ENCODE measurements around the gene FXN. TPM values are rescaled to one million over a fixed set of nuclear protein-coding genes. Genes with fewer than 3 reads are reported as not detected.
A peak's percentile ranks its signal among the peaks of the same experiment; 100 is the strongest.

Gene FXN
- total RNA-seq, 4 donors from 2014 or later, result 2.4 to 7.3 (median 5.2) TPM

GRCh38 chr9:69073103-69073502 lies 37.6 kb downstream of the FXN start:
- 56 to 57% methylated on average over 4 of the region's 4 CpGs for WGBS, 2 donors
- Histone ChIP-seq H3K27me3 (no peaks in the 10 kb centered on the region), H3K4me1 (peaks cover 0 to 18% (median 0%) of the 10 kb centered on the region in 4 donors), H3K9me3 (no peaks in the 10 kb centered on the region), H3K36me3 (peaks cover 0 to 48% (median 0%) of the 10 kb centered on the region in 3 donors), H3K4me3 (no peak overlapping the region), H3K27ac (no peak overlapping the region)
- DNase-seq (ENCODE audit: low spot score in 2 of 2), result no peak
- no peak for TF ChIP-seq POLR2A (IDR thresholded peaks at IDR 0.05)
- TF ChIP-seq EP300 (IDR thresholded peaks at IDR 0.05), result no peak
- TF ChIP-seq CTCF (IDR thresholded peaks at IDR 0.05), result no peak

- H3K4me3 ChIP-seq, result no peak overlapping the region
- no peak overlapping the region for H3K27ac ChIP-seq
Measured at GRCh38 chr9:69074801-69075200, 39.2 kb downstream of the FXN start.

GRCh38 chr9:69076550-69076949 lies 41.0 kb downstream of the FXN start:
- Histone ChIP-seq H3K4me3 (no peak overlapping the region), H3K36me3 (peaks cover 0 to 18% (median 0%) of the 10 kb centered on the region in 3 donors), H3K9me3 (no peaks in the 10 kb centered on the region), H3K4me1 (peaks cover 0 to 28% (median 0%) of the 10 kb centered on the region in 4 donors), H3K27ac (no peak overlapping the region), H3K27me3 (no peaks in the 10 kb centered on the region)
- TF ChIP-seq EP300 (IDR thresholded peaks at IDR 0.05) (peak in 1 of 2 donors; percentile 19), CTCF (IDR thresholded peaks at IDR 0.05) (no peak), POLR2A (IDR thresholded peaks at IDR 0.05) (no peak)
- no peak for DNase-seq (ENCODE audit: low spot score in 2 of 2)
- 46 to 68% methylated on average over 5 of the region's 5 CpGs for WGBS, 2 donors

More at GRCh38 chr9:69074801-69075200, 39.2 kb downstream of the FXN start:
- H3K9me3 ChIP-seq, result no peaks in the 10 kb centered on the region
- no peak for TF ChIP-seq POLR2A (IDR thresholded peaks at IDR 0.05)
- no peak for TF ChIP-seq CTCF (IDR thresholded peaks at IDR 0.05)
- TF ChIP-seq EP300 (IDR thresholded peaks at IDR 0.05), result no peak
- H3K36me3 ChIP-seq, result peaks cover 0 to 31% (median 0%) of the 10 kb centered on the region in 3 donors
- H3K4me1 ChIP-seq, result peaks cover 0 to 28% (median 0%) of the 10 kb centered on the region in 4 donors
- WGBS, 2 donors, result 76 to 88% methylated on average over 2 of the region's 2 CpGs
- no peak for DNase-seq (ENCODE audit: low spot score in 2 of 2)
- H3K27me3 ChIP-seq, result no peaks in the 10 kb centered on the region

DNA sequence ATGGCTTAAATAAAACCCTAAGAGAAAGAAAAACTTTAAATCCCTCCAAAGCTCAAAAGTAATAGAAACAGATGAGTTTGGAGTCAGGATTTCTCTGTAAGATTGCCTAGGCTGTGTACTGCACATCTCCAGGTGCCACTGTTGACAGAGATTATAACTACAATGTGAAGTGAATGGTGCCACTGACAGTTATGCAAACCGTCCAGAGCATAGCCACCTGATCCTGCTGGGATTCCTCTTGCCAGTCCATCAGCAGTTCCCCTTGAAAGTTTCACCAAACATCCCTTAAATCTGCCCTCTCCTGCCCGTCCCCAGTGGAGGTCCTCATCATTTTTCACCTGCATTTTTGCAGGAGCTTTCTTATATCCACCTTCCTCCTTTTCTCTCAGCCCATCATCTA lies 42.5 kb downstream of the FXN start:
- Histone ChIP-seq H3K27me3 (no peaks in the 10 kb centered on the region), H3K4me3 (no peak overlapping the region), H3K27ac (peak overlapping the region in 1 of 4 donors; percentile 68), H3K36me3 (peaks cover 0 to 8% (median 0%) of the 10 kb centered on the region in 3 donors), H3K9me3 (no peaks in the 10 kb centered on the region), H3K4me1 (peaks cover 0 to 28% (median 0%) of the 10 kb centered on the region in 4 donors)
- 28 to 35% methylated on average over 2 of the region's 2 CpGs for WGBS, 2 donors
- TF ChIP-seq CTCF (IDR thresholded peaks at IDR 0.05), result no peak
- no peak for TF ChIP-seq EP300 (IDR thresholded peaks at IDR 0.05)
- no peak for TF ChIP-seq POLR2A (IDR thresholded peaks at IDR 0.05)
- DNase-seq (ENCODE audit: low spot score in 2 of 2), result no peak

DNA sequence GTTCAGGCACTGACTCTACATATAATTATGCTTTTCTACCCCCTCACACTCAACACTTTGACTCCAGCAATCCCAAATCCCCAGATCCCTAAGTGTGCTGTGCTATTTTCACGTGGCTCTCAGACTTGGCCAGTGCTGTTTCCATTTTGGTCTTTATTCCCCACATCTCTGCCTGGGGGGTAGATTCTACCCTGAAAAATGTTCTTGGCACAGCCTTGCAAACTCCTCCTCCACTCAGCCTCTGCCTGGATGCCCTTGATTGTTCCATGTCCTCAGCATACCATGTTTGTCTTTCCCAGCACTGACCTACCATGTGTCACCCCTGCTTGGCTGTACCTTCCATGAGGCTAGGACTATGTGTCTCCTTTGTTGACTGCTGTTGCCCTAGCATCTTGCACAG lies 43.0 kb downstream of the FXN start:
- Histone ChIP-seq H3K9me3 (no peaks in the 10 kb centered on the region), H3K4me1 (peaks cover 0 to 28% (median 0%) of the 10 kb centered on the region in 4 donors), H3K4me3 (no peak overlapping the region), H3K27me3 (no peaks in the 10 kb centered on the region), H3K36me3 (peaks cover 0 to 2% (median 0%) of the 10 kb centered on the region in 3 donors), H3K27ac (peak overlapping the region in 2 of 4 donors; percentile 5 to 68)
- DNase-seq (ENCODE audit: low spot score in 2 of 2), result peak; percentile 26 to 69
- TF ChIP-seq CTCF (IDR thresholded peaks at IDR 0.05), result no peak
- TF ChIP-seq EP300 (IDR thresholded peaks at IDR 0.05), result peak in 1 of 2 donors; percentile 88
- no peak for TF ChIP-seq POLR2A (IDR thresholded peaks at IDR 0.05)
- 0% methylated on average over 1 of the region's 1 CpG for WGBS, 2 donors
